PFSK-1 (cell line): ENCODE data around the gene CAPN1.

ENCODE experiments used
- FOXP2 ChIP-seq: optimal IDR thresholded peaks from 2 replicates; pipeline ENCODE3; 2011; ENCODE audit warnings: borderline replicate concordance, control low read depth, inconsistent platforms; ENCODE audit not compliant: insufficient read depth; ENCODE audit errors: extremely low read length, extremely low read depth
- POLR2AphosphoS5 ChIP-seq: IDR thresholded peaks from 2 replicates; pipeline ENCODE4 v1.6.1; 2012; ENCODE audit warnings: low read depth, mild to moderate bottlenecking, control low read depth, low read length, moderate library complexity
- SIN3A ChIP-seq: IDR thresholded peaks from 2 replicates; pipeline ENCODE4 v1.6.1; 2012; ENCODE audit warnings: mild to moderate bottlenecking, low read length, moderate library complexity, borderline replicate concordance; ENCODE audit not compliant: insufficient read depth
- TAF1 ChIP-seq: IDR thresholded peaks from 2 replicates; pipeline ENCODE4 v1.6.1; 2012; ENCODE audit warnings: low read length, control low read depth, borderline replicate concordance; ENCODE audit not compliant: insufficient read depth
- TF ChIP-seq, protein P1 (sequence below), 2 experiments: IDR thresholded peaks; 2 replicates each; pipeline versions ENCODE4 v1.6.1 to v1.8.0; 2011 to 2012; ENCODE audit warnings: low read depth in 2 of 2, low read length in 2 of 2, control low read depth in 1 of 2, inconsistent platforms in 1 of 2, mild to moderate bottlenecking in 1 of 2, moderate library complexity in 1 of 2; ENCODE audit not compliant: insufficient read depth in 1 of 2

The CAPN1 gene

DNA sequence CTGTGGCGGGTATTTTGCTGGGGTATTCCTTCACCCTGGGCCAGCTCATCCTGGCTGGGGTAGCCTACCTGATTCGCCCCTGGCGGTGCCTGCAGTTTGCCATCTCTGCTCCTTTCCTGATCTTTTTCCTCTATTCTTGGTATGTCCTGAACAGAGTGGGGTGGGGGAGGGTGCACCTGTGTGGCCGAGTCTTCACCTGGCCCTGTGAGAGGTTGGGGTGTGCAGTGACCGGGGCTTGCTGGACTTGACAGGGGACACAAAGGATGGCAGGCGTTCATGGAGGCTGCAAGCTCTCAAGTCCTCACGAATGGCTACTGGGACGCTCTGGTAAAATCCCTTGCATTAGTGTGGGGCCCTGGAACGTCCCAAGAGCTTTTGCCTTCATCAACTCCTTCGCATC, 39.3 kb downstream of the CAPN1 start:
- TF ChIP-seq TAF1 (no peak), SIN3A (no peak), POLR2AphosphoS5 (no peak), FOXP2 (no peak)
- TF ChIP-seq, protein P1, sequence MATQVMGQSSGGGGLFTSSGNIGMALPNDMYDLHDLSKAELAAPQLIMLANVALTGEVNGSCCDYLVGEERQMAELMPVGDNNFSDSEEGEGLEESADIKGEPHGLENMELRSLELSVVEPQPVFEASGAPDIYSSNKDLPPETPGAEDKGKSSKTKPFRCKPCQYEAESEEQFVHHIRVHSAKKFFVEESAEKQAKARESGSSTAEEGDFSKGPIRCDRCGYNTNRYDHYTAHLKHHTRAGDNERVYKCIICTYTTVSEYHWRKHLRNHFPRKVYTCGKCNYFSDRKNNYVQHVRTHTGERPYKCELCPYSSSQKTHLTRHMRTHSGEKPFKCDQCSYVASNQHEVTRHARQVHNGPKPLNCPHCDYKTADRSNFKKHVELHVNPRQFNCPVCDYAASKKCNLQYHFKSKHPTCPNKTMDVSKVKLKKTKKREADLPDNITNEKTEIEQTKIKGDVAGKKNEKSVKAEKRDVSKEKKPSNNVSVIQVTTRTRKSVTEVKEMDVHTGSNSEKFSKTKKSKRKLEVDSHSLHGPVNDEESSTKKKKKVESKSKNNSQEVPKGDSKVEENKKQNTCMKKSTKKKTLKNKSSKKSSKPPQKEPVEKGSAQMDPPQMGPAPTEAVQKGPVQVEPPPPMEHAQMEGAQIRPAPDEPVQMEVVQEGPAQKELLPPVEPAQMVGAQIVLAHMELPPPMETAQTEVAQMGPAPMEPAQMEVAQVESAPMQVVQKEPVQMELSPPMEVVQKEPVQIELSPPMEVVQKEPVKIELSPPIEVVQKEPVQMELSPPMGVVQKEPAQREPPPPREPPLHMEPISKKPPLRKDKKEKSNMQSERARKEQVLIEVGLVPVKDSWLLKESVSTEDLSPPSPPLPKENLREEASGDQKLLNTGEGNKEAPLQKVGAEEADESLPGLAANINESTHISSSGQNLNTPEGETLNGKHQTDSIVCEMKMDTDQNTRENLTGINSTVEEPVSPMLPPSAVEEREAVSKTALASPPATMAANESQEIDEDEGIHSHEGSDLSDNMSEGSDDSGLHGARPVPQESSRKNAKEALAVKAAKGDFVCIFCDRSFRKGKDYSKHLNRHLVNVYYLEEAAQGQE (IDR thresholded peaks at IDR 0.05; ENCODE audit: insufficient read depth in 1 of 2, low read depth in 2 of 2, low read length in 2 of 2) = no peak

DNA sequence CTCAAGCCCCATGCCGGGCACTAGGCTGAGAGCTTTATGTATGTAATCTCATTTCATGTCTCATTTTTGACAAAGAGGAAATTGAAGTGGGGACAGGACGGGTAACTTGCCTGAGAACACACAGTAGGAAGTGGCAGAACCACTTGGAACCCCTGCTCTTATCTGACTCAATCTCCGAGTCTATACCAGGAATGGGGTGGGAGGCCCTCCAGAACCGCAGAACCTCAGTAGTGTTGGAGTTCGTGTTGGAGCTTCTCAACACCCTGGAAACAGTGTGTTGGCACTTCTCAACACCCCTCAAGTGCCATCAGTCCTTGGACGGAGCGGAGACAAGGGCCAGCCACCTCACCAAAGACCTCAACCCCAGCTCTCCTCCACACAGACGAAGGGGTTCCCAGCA, 41.3 kb downstream of the CAPN1 start:
- TF ChIP-seq FOXP2 (no peak), TAF1 (no peak), POLR2AphosphoS5 (no peak), SIN3A (no peak)
- TF ChIP-seq, protein P1 (IDR thresholded peaks at IDR 0.05; ENCODE audit: insufficient read depth in 1 of 2, low read depth in 2 of 2, low read length in 2 of 2) = no peak

DNA sequence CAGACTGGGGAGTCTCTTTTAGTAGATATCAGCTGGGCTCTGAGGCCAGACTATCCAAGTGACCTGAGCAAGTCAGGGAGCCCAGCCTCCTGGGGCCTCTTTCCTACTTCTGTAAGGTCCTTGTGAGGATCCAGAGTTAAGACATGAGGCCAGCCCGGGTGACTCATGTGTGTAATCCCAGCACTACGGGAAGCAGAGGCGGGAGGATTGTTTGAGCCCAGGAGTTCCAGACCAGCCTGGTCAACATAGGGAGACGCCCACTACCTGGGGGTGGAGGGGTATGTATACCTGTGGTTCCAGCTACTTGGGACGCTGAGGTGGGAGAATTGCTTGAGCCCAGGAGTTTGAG, 43.2 kb downstream of the CAPN1 start:
- TF ChIP-seq SIN3A (no peak), POLR2AphosphoS5 (no peak), TAF1 (no peak), FOXP2 (no peak)
- TF ChIP-seq, protein P1 (IDR thresholded peaks at IDR 0.05; ENCODE audit: insufficient read depth in 1 of 2, low read depth in 2 of 2, low read length in 2 of 2) = no peak

DNA sequence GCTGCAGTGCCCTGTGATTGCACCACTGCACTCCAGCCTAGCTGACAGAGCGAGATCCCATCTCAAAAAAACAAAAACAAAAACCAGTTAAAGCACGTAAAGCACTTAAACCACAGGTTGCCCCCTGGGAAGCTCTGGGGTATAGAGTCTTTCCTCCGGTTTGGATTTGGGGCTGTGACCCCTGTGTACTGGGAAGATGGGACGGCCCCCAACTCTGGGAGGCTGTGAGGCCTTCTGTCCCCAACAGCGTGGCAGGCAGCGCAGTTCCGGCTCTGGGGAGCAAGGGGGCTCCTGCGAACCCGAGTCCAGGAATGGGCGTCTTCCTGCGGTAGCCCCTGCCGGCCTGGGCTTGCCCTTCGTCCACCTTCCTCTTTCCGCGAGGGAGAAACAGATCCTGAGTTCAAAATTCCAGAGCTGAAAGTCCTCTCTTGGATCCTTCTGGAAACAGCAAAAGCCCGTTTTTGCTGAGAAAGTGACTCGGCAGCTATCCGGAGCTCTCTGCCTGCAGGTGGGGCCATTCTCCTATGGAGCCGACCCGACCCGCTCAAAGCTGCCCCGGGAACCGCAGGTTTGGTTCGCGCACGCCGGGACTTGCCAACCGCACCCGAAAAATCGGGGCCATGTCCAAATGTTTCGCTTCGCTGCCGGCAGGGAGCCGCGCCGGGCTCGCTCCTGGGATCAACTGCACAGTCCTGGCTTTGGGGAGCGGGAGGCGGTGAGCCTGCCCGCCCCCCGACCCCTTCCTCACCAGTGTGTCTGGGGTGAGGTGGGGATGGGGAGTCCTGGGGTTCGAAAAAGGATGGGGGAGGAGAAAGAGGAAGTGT, 43.8 kb downstream of the CAPN1 start:
- no peak for TF ChIP-seq POLR2AphosphoS5
- TF ChIP-seq FOXP2 = no peak
- TF ChIP-seq SIN3A = no peak
- TF ChIP-seq, protein P1 (IDR thresholded peaks at IDR 0.05; ENCODE audit: insufficient read depth in 1 of 2, low read depth in 2 of 2, low read length in 2 of 2) = no peak
- TF ChIP-seq TAF1 = no peak

DNA sequence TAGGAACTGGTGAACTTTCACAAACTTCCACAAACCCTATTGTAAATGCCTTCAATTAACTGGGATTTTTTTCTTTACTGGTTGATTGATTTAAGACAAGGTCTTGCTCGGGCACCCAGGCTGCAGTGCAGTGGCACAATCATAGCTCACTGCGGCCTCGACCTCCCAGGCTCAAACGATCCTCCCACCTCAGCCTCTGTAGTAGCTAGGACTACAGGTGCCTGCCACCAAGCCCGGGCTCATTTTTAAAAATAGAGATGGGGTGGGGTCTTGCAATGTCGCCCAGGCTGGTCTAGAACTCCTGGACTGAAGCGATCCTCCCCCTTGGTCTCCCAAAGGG, 44.3 kb downstream of the CAPN1 start:
- no peak for TF ChIP-seq TAF1
- TF ChIP-seq FOXP2 = no peak
- TF ChIP-seq, protein P1 (IDR thresholded peaks at IDR 0.05; ENCODE audit: insufficient read depth in 1 of 2, low read depth in 2 of 2, low read length in 2 of 2) = no peak
- TF ChIP-seq SIN3A = no peak
- no peak for TF ChIP-seq POLR2AphosphoS5
